HK-2 (cell line): ENCODE measurements around the gene NR1D2.
"Not testable (repeated sequence)": the region's sequence is repeated elsewhere in the genome, so short reads cannot be mapped to it uniquely, and the experiment has no call there.

Source experiments
- DNase-seq: peaks from one replicate; pipeline ENCODE4 v3.0.0-alpha.2; 2018; ENCODE audit not compliant: unreplicated experiment

Gene NR1D2

DNA sequence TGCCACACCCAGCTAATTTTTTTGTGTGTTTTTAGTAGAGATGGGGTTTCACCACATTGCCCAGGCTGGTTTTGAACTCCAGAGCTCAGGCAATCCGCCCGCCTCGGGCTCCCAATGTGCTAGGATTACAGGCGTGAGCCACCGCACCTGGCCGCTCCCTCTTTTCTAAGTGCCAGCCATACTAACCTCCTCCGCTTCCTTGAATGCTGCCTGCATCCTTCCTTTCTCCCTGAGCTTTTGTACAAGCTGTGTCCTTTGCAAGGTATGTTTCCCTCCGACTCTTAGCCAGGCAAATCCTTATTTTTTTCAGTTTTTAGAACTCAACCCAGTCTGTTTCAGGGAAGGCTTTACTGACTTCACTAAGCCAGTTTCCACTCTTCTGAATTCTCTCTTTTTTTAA is 60.6 kb downstream of the NR1D2 start:
- no peak for DNase-seq

DNA sequence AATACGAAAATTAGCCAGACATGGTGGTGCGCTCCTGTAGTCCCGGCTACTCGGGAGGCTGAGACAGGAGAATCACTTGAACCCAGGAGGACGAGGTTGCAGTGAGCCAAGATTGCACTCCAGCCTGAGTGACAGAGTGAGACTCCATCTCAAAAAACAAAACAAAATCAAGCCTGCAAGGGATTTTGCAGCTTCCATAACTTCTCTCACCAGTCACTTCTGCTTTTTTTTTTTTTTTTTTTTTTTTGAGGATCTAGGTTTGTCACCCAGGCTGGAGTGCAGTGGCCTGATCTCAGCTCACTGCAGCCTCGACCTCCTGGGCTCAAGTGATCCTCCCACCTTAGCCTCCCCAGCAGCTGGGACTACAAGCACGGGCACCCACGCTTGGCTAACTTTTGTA is 65.7 kb downstream of the NR1D2 start:
- DNase-seq = not testable (repeated sequence)

DNA sequence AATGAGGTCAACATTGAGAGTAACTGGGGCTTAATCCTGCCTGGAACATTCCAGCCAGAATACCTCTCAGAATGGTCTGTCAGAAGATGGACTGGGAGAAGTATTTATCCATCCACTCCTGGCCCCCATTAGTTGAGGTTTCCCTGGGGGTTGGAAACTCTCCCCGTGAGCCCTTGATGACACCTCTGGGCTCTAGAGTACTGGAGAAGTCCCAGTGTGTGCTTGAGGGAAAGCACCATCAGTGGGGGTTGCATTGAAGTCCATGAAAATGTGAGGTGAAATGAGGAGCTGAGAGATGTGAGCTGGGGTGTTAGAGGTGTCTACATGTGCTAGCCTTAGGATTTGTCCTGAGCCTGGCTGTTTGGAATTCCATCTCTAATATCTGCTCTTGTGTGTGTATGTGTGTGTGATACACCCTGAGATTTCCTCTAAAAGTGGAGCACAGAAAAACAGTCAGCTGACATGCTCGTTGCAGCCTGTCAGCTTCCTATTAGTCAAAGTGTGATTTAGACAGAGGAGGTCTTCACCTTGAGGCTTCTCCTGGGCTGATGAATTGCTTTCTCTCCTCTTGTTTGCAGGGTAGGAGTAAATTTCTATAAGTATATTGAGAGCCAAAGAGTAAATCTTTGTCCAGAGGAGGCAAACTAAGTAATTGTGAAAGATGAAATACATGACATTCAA is 67.6 kb downstream of the NR1D2 start:
- no peak for DNase-seq

DNA sequence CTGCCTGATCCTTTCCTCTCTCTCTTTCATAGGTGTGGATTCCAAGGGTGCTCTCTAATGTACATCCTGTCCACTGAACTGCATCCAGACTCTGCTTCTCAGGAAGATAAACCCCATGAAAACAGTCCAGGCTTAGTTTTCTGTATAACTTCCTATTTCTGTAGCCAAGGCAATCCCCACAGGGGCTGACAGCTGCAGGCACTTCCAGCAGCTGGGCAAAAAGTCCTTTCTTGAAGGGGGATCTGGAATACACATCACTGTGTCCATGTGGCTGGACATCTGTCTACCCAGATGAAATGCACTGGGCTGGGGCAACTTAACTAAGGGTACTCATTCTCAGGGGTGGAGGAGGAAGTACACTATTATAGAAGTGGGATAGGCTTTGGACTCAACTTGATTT is 72.2 kb downstream of the NR1D2 start:
- no peak for DNase-seq

DNA sequence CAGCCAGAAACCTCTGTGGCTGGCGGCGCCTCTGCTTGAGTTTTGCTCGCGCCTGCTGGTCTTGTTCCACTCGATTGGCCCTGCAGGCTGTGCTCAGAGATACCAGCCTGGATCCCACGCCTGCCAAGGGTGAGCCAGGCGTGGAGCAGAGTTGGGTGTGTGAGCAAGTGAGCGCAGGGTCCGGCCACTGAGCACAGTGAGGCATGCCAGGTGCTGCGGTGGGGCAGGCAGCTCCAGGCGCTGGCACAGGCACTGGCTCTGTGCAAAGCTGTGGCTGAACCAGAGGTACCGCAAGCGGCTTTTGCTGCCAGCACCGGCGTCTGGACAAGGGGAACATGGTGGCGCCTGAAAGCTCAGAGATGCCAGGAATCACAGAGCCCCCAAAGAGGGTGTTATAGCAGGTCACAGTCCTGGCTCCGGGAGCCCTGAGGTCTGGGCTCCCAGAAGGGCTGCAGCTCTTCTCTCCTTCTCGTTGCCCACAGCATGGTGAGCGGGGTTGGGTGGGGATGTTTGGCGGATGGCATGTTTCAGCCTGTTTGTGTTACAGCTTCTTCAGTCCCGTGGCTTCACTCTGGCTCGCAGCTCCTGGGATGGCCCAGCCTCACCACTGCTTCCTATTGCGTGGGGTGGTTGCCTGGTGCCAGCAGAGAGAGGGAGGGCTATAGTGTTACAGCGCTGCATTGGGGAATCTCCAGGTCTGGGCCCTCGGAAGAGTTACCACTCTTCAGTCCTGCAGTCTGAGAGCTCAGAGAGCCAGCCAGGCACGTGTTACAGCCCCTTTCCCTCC is 73.9 kb downstream of the NR1D2 start:
- no peak for DNase-seq

DNA sequence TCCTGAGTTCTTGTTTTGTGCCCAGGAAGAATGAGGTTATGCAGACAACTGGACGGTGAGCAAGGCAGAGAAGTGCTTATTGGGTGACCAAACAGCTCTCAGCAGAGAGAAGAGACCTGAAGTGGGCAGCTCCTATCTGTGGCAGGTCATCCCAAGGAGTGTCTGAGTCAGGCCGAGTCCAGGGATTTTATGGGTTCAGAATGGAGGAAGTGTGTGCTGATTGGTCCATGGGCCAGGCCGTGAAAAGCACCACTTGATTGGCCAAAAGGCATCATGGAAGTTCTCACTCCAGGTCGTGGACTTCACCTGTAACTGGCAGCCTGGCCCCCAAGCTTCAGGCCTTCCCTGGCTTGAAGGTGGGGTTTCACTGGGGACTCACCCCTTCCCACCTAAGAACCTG is 74.5 kb downstream of the NR1D2 start:
- no peak for DNase-seq

DNA sequence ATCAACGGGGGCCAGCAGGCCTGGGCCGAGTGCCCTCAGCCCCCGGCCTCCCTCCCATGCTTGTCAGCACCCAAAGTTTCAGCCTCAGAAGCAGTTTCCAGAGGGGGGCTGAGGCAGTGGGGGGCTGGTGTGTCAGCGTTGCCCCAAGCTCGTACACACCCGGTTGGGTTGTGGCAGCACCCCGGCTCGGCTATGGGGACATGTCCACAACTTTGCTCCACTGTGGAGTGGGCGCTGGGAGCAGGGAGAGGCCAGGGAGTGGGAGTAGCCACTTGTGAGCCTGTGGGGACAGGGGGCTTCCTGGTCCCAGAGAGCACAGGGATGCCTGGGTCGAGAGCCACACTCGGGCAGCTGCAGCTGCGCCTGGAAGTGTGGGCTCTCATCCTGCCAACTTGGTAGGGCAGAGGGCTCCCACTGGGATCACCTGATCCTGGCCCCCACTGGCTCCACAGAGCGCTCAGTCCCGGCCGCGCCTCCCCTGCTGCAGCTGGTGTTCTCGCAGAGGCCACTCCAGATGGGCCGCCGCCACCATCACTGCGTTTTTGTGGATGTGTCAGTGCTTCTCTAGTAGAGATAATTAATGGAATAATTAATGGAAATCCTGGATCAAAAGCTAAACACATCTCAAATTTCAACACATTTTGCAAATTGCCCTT is 75.1 kb downstream of the NR1D2 start:
- DNase-seq = no peak

DNA sequence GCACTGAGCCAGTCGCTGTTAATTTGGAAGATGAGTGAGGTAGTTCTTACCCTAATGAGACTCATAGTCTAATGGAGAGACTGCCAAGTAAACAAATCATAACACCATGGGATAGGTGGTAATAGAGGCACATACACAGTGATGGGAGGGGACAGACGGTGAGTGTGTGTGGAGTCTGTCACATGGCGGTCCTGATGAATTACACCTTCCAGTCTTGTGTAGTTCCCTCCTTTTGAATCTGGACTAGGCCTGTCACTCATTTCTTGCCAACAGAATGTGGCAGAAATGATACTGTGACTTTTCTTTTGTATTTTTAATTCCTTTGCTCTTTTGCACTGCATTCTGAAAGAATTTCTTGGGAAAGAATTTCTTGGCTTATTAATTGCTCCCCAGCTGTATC is 78.1 kb downstream of the NR1D2 start:
- no peak for DNase-seq

DNA sequence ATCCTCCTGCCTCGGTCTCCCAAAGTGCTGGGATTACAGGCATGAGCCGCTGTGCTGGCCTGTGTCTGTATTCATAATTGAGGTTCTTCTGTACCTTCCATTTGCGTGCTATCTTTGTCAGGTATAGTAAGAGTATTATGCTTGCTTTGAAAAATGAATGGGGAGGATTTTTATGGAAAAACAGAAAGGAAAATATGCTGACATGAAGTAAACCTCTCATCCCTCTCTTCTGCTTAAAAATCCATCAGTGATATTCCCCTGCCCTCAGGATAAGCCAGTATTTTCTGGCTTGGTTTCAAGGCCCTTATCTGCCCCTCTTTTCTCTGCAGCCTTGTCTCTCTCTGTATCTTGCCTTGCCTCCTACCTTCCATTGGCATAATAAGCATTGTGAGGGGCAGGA is 80.7 kb downstream of the NR1D2 start:
- DNase-seq = no peak

DNA sequence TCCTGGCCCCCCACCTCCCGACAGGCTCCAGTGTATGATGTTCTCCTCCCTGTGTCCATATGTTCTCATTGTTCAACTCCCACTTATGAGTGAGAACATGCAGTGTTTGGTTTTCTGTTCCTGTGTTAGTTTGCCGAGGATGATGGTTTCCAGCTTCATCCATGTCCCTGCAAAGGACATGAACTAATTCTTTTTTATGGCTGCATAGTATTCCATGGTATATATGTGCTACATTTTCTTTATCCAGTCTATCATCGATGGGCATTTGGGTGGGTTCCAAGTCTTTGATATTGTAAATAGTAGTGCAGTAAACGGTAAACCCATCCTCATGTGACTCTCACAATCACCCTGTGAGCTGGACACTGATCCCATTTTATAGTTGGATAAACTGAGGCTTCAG is 81.6 kb downstream of the NR1D2 start:
- DNase-seq = not testable (repeated sequence)

DNA sequence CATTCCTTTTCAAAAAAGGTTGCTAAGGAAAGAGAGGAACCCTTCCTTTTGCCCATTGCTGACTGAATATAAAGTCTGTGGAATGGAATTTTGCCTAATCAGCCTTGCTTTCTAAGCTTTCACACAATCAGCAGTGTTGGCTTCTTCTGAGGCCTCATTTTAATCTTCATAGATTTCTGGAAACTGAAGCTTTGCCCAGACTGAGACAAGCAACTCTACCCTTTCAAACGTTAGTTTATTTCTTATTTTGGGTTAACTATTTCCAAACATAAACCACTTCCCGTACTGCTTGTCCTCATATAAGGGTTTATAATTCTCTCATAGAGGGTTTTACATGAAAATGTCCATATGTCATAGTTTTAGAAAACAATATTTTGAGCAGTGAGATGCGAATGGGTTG is 82.9 kb downstream of the NR1D2 start:
- DNase-seq = no peak
